Fibroblast of lung (primary cell): ENCODE measurements around the gene UGT3A2.

Source experiments
- EZH2 ChIP-seq: IDR thresholded peaks from 2 replicates; pipeline ENCODE4 v1.5.1; 2012; ENCODE audit warnings: low read length, control low read depth, mild to moderate bottlenecking; ENCODE audit errors: missing control alignments
- TF ChIP-seq, protein P1 (sequence below), 2 donors: IDR thresholded peaks in 1 of 2; conservative IDR thresholded peaks in 1 of 2; 1 replicate in 1 of 2; 2 replicates in 1 of 2; pipeline ENCODE4 v1.5.1; 2011 to 2012; ENCODE audit warnings: low read length in 2 of 2, control low read depth in 1 of 2, inconsistent platforms in 1 of 2, low read depth in 1 of 2, mild to moderate bottlenecking in 1 of 2

DNA sequence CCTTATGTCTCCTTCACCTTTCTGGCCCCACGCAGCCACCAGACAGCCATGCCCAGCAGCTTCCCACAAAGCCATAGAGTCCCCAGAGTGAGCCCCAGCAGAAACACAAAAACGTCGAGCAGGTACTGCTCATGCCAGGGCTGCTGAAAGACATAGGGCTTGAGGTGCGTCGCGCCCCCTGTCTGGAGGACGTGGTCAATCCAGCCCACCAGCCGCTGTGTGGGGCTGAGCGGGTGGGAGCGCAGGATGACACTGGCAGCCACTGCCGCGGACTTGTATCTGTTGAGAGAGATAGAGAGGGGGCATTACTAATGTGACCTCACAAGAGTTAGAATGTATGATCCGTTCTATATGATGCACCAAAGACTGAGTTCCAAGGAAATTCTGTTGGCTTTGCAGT is 31.0 kb downstream of the UGT3A2 start:
- TF ChIP-seq, protein P1, sequence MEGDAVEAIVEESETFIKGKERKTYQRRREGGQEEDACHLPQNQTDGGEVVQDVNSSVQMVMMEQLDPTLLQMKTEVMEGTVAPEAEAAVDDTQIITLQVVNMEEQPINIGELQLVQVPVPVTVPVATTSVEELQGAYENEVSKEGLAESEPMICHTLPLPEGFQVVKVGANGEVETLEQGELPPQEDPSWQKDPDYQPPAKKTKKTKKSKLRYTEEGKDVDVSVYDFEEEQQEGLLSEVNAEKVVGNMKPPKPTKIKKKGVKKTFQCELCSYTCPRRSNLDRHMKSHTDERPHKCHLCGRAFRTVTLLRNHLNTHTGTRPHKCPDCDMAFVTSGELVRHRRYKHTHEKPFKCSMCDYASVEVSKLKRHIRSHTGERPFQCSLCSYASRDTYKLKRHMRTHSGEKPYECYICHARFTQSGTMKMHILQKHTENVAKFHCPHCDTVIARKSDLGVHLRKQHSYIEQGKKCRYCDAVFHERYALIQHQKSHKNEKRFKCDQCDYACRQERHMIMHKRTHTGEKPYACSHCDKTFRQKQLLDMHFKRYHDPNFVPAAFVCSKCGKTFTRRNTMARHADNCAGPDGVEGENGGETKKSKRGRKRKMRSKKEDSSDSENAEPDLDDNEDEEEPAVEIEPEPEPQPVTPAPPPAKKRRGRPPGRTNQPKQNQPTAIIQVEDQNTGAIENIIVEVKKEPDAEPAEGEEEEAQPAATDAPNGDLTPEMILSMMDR (conservative IDR thresholded peaks at IDR 0.05 in 1 of 2, IDR thresholded peaks at IDR 0.05 in 1 of 2; ENCODE audit: low read depth in 1 of 2, low read length in 2 of 2) = no peak
- no peak for TF ChIP-seq EZH2
